Measurements from ENCODE around the gene ABR.
"Not testable (repeated sequence)": the region's sequence is repeated elsewhere in the genome, so short reads cannot be mapped to it uniquely, and the experiment has no call there.

The ABR gene

GRCh38 chr17:1047879-1048470 is 131.8 kb downstream of the ABR start:
- Histone ChIP-seq H3K4me3 (ENCODE audit: severe bottlenecking) (no peak overlapping the region), H3K9me3 (ENCODE audit: severe bottlenecking) (no peaks in the 10 kb centered on the region), H3K27me3 (ENCODE audit: insufficient read depth, poor library complexity, severe bottlenecking) (no peaks in the 10 kb centered on the region), H3K36me3 (ENCODE audit: low read depth) (no peaks in the 10 kb centered on the region; the same call in 1 of the 2 replicates), H3K4me1 (ENCODE audit: insufficient read depth, poor library complexity, severe bottlenecking) (no peaks in the 10 kb centered on the region), H3K27ac (ENCODE audit: poor library complexity, severe bottlenecking) (no peak overlapping the region)
- no peak for TF ChIP-seq CTCF (IDR thresholded peaks at IDR 0.05; ENCODE audit: poor library complexity, severe bottlenecking)
- DNase-seq (ENCODE audit: low spot score) = no peak
- no peak for ATAC-seq (ENCODE audit: low read depth)

- Histone ChIP-seq H3K27ac (ENCODE audit: poor library complexity, severe bottlenecking) (no peak overlapping the region), H3K9me3 (ENCODE audit: severe bottlenecking) (no peaks in the 10 kb centered on the region), H3K4me3 (ENCODE audit: severe bottlenecking) (no peak overlapping the region), H3K36me3 (ENCODE audit: low read depth) (no peaks in the 10 kb centered on the region; the same call in 1 of the 2 replicates), H3K4me1 (ENCODE audit: insufficient read depth, poor library complexity, severe bottlenecking) (no peaks in the 10 kb centered on the region), H3K27me3 (ENCODE audit: insufficient read depth, poor library complexity, severe bottlenecking) (no peaks in the 10 kb centered on the region)
- TF ChIP-seq CTCF (IDR thresholded peaks at IDR 0.05; ENCODE audit: poor library complexity, severe bottlenecking) = no peak
- DNase-seq (ENCODE audit: low spot score) = no peak
- ATAC-seq (ENCODE audit: low read depth) = no peak
These were observed 132.5 kb downstream of the ABR start for GRCh38 chr17:1047177-1047878.

- H3K36me3 ChIP-seq (ENCODE audit: low read depth) = peaks cover 4% of the 10 kb centered on the region
- H3K27me3 ChIP-seq (ENCODE audit: insufficient read depth, poor library complexity, severe bottlenecking) = no peaks in the 10 kb centered on the region
- H3K4me3 ChIP-seq (ENCODE audit: severe bottlenecking) = no peak overlapping the region
- no peak for TF ChIP-seq CTCF (IDR thresholded peaks at IDR 0.05; ENCODE audit: poor library complexity, severe bottlenecking)
- no peaks in the 10 kb centered on the region for H3K4me1 ChIP-seq (ENCODE audit: insufficient read depth, poor library complexity, severe bottlenecking)
- no peak for DNase-seq (ENCODE audit: low spot score)
- no peak overlapping the region for H3K27ac ChIP-seq (ENCODE audit: poor library complexity, severe bottlenecking)
- H3K9me3 ChIP-seq (ENCODE audit: severe bottlenecking) = no peaks in the 10 kb centered on the region
- ATAC-seq (ENCODE audit: low read depth) = no peak
These were observed 134.3 kb downstream of the ABR start for GRCh38 chr17:1045456-1045855.

GRCh38 chr17:1044387-1045009 is 135.3 kb downstream of the ABR start:
- not testable (repeated sequence) for H3K9me3 ChIP-seq (ENCODE audit: severe bottlenecking); H3K4me3 ChIP-seq (ENCODE audit: severe bottlenecking); H3K27me3 ChIP-seq (ENCODE audit: insufficient read depth, poor library complexity, severe bottlenecking); H3K4me1 ChIP-seq (ENCODE audit: insufficient read depth, poor library complexity, severe bottlenecking); ATAC-seq (ENCODE audit: low read depth); DNase-seq (ENCODE audit: low spot score); H3K27ac ChIP-seq (ENCODE audit: poor library complexity, severe bottlenecking); H3K36me3 ChIP-seq (ENCODE audit: low read depth)

- no peak overlapping the region for H3K4me3 ChIP-seq (ENCODE audit: severe bottlenecking)
- peaks cover 4% of the 10 kb centered on the region; the same call in 1 of the 2 replicates for H3K36me3 ChIP-seq (ENCODE audit: low read depth)
- H3K27ac ChIP-seq (ENCODE audit: poor library complexity, severe bottlenecking) = no peak overlapping the region
- ATAC-seq (ENCODE audit: low read depth) (no peak), DNase-seq (ENCODE audit: low spot score) (no peak)
- no peak for TF ChIP-seq CTCF (IDR thresholded peaks at IDR 0.05; ENCODE audit: poor library complexity, severe bottlenecking)
- H3K9me3 ChIP-seq (ENCODE audit: severe bottlenecking) = no peaks in the 10 kb centered on the region
- no peaks in the 10 kb centered on the region for H3K4me1 ChIP-seq (ENCODE audit: insufficient read depth, poor library complexity, severe bottlenecking)
- H3K27me3 ChIP-seq (ENCODE audit: insufficient read depth, poor library complexity, severe bottlenecking) = no peaks in the 10 kb centered on the region
These were observed 136.1 kb downstream of the ABR start for GRCh38 chr17:1043601-1044251.
